Measurements from ENCODE around the gene CDRT15.

DNA sequence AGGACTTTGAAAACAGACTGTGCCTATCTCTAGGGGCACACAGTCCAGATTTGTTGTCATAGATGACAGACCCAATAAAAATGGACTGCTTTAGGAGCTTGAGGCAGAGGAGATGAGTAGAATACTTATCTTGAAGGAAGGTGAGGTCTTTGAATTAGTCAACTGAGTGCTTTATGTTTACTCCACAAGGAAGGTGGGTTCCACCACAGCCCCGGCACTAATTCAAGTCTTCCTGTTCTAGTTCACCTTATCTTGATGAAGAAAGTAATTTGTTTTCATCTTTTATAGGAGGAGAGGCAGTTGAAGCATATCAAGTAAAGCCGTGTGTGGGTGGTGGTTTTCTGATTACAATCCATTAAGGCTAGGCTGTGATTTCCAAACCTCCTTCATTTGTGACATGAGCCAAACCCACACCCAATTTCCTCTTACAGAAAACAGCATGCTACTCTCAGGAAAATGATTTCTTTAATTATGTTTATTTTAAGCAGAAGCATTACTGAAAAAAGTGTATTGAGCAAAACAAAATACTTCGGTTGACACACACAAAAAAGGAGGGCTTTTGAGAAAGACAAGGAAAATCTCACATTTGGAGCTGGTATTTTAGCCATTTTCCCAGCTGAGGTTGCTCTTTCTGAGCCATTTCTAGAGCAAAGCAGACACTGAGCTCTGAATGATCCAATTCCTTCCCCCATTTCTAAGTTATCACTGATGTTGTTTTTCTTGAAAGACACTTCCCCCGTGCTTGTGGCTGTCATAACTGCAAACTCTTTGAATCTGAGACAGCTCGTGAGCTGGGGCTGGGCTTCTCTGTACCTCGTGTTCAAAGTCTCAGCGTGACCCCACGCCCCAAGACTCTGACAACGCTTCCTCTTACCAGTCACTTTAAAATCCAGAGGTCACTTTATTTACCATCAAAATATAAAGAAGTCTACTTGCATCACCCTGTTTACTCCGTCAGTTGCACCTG lies 35.4 kb downstream of the CDRT15 start:
- no peak for TF ChIP-seq POLR2A (IDR thresholded peaks at IDR 0.05)
- TF ChIP-seq POLR2AphosphoS5 (IDR thresholded peaks at IDR 0.05; ENCODE audit: insufficient read depth in 1 of 2, low read depth in 1 of 2): peak in 1 of 2 donors; percentile 23
- TF ChIP-seq, protein P1, sequence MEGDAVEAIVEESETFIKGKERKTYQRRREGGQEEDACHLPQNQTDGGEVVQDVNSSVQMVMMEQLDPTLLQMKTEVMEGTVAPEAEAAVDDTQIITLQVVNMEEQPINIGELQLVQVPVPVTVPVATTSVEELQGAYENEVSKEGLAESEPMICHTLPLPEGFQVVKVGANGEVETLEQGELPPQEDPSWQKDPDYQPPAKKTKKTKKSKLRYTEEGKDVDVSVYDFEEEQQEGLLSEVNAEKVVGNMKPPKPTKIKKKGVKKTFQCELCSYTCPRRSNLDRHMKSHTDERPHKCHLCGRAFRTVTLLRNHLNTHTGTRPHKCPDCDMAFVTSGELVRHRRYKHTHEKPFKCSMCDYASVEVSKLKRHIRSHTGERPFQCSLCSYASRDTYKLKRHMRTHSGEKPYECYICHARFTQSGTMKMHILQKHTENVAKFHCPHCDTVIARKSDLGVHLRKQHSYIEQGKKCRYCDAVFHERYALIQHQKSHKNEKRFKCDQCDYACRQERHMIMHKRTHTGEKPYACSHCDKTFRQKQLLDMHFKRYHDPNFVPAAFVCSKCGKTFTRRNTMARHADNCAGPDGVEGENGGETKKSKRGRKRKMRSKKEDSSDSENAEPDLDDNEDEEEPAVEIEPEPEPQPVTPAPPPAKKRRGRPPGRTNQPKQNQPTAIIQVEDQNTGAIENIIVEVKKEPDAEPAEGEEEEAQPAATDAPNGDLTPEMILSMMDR (IDR thresholded peaks at IDR 0.05): no peak
